Stimulated activated CD4-positive, alpha-beta T cell treated with anti-CD3 and anti-CD28 coated beads, Interleukin-4, amount 100 ng/mL, for 48 hours (primary cell): ENCODE results near the gene S100A10.

Source experiments
- DNase-seq, 2 donors: peaks; one replicate each; pipeline ENCODE4 v3.0.0-alpha.2; 2020; ENCODE audit warnings: low read depth in 2 of 2

The S100A10 gene

GRCh38 chr1:151988405-151988923 is 5.2 kb downstream of the S100A10 start:
- DNase-seq, result no peak

GRCh38 chr1:151986501-151987190 is 7.0 kb downstream of the S100A10 start:
- no peak for DNase-seq

- no peak for DNase-seq
Observed at GRCh38 chr1:151985768-151986167, 7.9 kb downstream of the S100A10 start.

GRCh38 chr1:151985270-151985669 is 8.4 kb downstream of the S100A10 start:
- no peak for DNase-seq

GRCh38 chr1:151984313-151984956 is 9.2 kb downstream of the S100A10 start:
- peak in 1 of 2 donors; percentile 23 for DNase-seq

- no peak for DNase-seq
Observed at GRCh38 chr1:151982300-151983005, 11.2 kb downstream of the S100A10 start.

- no peak for DNase-seq
Observed at GRCh38 chr1:151981178-151981525, 12.5 kb downstream of the S100A10 start.

- DNase-seq, result no peak
Observed at GRCh38 chr1:151980287-151981177, 13.1 kb downstream of the S100A10 start.

- no peak for DNase-seq
Observed at GRCh38 chr1:151978922-151979321, 14.7 kb downstream of the S100A10 start.

GRCh38 chr1:151977662-151978230 is 15.9 kb downstream of the S100A10 start:
- no peak for DNase-seq

GRCh38 chr1:151976858-151977257 is 16.8 kb downstream of the S100A10 start:
- DNase-seq, result no peak

GRCh38 chr1:151976015-151976343 is 17.7 kb downstream of the S100A10 start:
- DNase-seq, result no peak

- DNase-seq, result no peak
Observed at GRCh38 chr1:151975311-151976014, 18.2 kb downstream of the S100A10 start.

GRCh38 chr1:151972542-151973248 is 21.0 kb downstream of the S100A10 start:
- peak in 1 of 2 donors; percentile 22 for DNase-seq

GRCh38 chr1:151970626-151971025 is 23.0 kb downstream of the S100A10 start:
- DNase-seq, result no peak

- DNase-seq, result no peak
Observed at GRCh38 chr1:151970128-151970527, 23.5 kb downstream of the S100A10 start.

- no peak for DNase-seq
Observed at GRCh38 chr1:151968791-151969399, 24.8 kb downstream of the S100A10 start.

GRCh38 chr1:151968058-151968457 is 25.6 kb downstream of the S100A10 start:
- no peak for DNase-seq

- DNase-seq, result no peak
Observed at GRCh38 chr1:151967091-151967490, 26.6 kb downstream of the S100A10 start.

GRCh38 chr1:151966061-151966460 is 27.6 kb downstream of the S100A10 start:
- DNase-seq, result no peak
